K562 (cell line): ENCODE measurements around the gene ZMIZ1. TPM values are rescaled to one million over a fixed set of nuclear protein-coding genes. Genes with fewer than 3 reads are reported as not detected.

ENCODE experiments used
- ATAC-seq: fragments of 200-7000 bp; cut with Tn5 transposase; 3 replicates; pipeline ENCODE4 v1.9.1; 2020; ENCODE audit warnings: moderate library complexity
- BruUV-seq: library from RNA; stranded (reverse); fragments of 400-500 nt; replicated peaks from 2 replicates; lab custom pipeline; 2021; lab: Mats Ljungman, UMichigan
- CTCF ChIA-PET: fragments of 300-600 bp; formaldehyde crosslinking; extraction: SDS; loops from one replicate; lab custom pipeline; 2021; ENCODE audit warnings: low intra/inter-chr PET ratio; lab: Yijun Ruan, JAX
- POLR2A ChIA-PET: fragments of 300-600, 350-650 bp; sonication (Branson Sonifier 250); formaldehyde crosslinking; extraction: SDS; loops from one replicate; lab custom pipeline; 2021; ENCODE audit warnings: antibody characterized with exemption, inconsistent platforms; lab: Yijun Ruan, JAX
- DNase-seq, 4 experiments: peaks; one replicate each; pipeline versions ENCODE4 v3.0.0 to v3.0.0-alpha.2; 2011 to 2018; ENCODE audit warnings: low spot score in 3 of 4, mixed read lengths in 3 of 4; ENCODE audit errors: extremely low read depth in 1 of 4
- FAIRE-seq: peaks from 2 replicates; lab custom pipeline; 2011; peaks lifted over from hg19 to GRCh38; lab: Jason Lieb, UNC
- H2AFZ ChIP-seq: 2 replicates; pipeline ENCODE4 v1.6.0; 2011; ENCODE audit warnings: low read depth, low read length, control low read depth, inconsistent platforms
- H3K27ac ChIP-seq: fragments of 200-600 bp; 3 replicates; pipeline ENCODE4 v1.8.0; 2011; ENCODE audit warnings: low read depth, mild to moderate bottlenecking, control low read depth, inconsistent platforms, low read length, moderate library complexity, mixed read lengths; ENCODE audit errors: extremely low read depth
- H3K27me3 ChIP-seq, 2 experiments: fragments of 300-600 bp in 1 of 2; 2 replicates in 1 of 2; 3 replicates in 1 of 2; pipeline versions ENCODE4 v1.6.0 to v1.8.0; 2011; ENCODE audit warnings: inconsistent platforms in 2 of 2, low read length in 2 of 2, mild to moderate bottlenecking in 1 of 2, mixed read lengths in 1 of 2, moderate library complexity in 1 of 2; ENCODE audit not compliant: control insufficient read depth in 2 of 2, insufficient read depth in 2 of 2
- H3K36me3 ChIP-seq: fragments of 300-600 bp; 3 replicates; pipeline ENCODE4 v1.8.0; 2011; ENCODE audit warnings: mild to moderate bottlenecking, low read length, inconsistent platforms; ENCODE audit not compliant: control insufficient read depth, insufficient read depth
- H3K4me1 ChIP-seq, 2 experiments: fragments of 200-600 bp in 1 of 2; replicated peaks in 1 of 2; 2 replicates in 1 of 2; 3 replicates in 1 of 2; pipeline versions ENCODE4 v1.5.1 to v1.8.0; 2011; ENCODE audit warnings: inconsistent platforms in 2 of 2, low read length in 2 of 2, mild to moderate bottlenecking in 1 of 2, mixed read lengths in 1 of 2, moderate library complexity in 1 of 2; ENCODE audit not compliant: control insufficient read depth in 2 of 2, insufficient read depth in 2 of 2
- H3K4me2 ChIP-seq: 2 replicates; pipeline ENCODE4 v1.6.1; 2011; ENCODE audit warnings: low read length, control low read depth, inconsistent platforms, mixed read lengths; ENCODE audit not compliant: insufficient read depth
- H3K4me3 ChIP-seq: fragments of 200-600 bp; sonication (generic), shearing (Covaris generic); 2 replicates; pipeline ENCODE4 v1.5.1; 2016; ENCODE audit warnings: control low read depth, inconsistent platforms
- H3K79me2 ChIP-seq: fragments of 200-600 bp; 3 replicates; pipeline ENCODE4 v1.8.0; 2011; ENCODE audit warnings: low read length, inconsistent platforms; ENCODE audit not compliant: control insufficient read depth, insufficient read depth
- H3K9ac ChIP-seq, 2 experiments: 2 replicates each; pipeline versions ENCODE4 v1.6.0 to v1.6.1; 2011; ENCODE audit warnings: low read depth in 2 of 2, low read length in 2 of 2, control low read depth in 1 of 2, inconsistent platforms in 1 of 2, mild to moderate bottlenecking in 1 of 2, mixed read lengths in 1 of 2; ENCODE audit not compliant: insufficient read depth in 1 of 2
- H3K9me1 ChIP-seq: one replicate; pipeline ENCODE4 v1.6.0; 2011; ENCODE audit warnings: inconsistent platforms, mild to moderate bottlenecking, low read length, moderate library complexity; ENCODE audit not compliant: control insufficient read depth, insufficient read depth
- H3K9me3 ChIP-seq: replicated peaks from 2 replicates; pipeline ENCODE4 v1.5.1; 2011; ENCODE audit warnings: low read depth, low read length, inconsistent platforms; ENCODE audit not compliant: control insufficient read depth, insufficient read depth
- H4K20me1 ChIP-seq: replicated peaks from 2 replicates; pipeline ENCODE4 v1.6.1; 2011; ENCODE audit warnings: low read length, inconsistent platforms, mixed read lengths; ENCODE audit not compliant: control insufficient read depth, insufficient read depth
- ATF6 ChIP-seq: sonication (generic); formaldehyde crosslinking; IDR thresholded peaks from 2 replicates; pipeline ENCODE4 v1.4.0; 2020; ENCODE audit warnings: mild to moderate bottlenecking, missing genetic modification reagents
- CREB3 ChIP-seq: fragments of 450-650 bp; conservative IDR thresholded peaks from 2 replicates; pipeline ENCODE4 v1.6.1; 2016; ENCODE audit warnings: missing genetic modification characterization, low read depth, mild to moderate bottlenecking, missing compliant biosample characterization, moderate library complexity
- GMEB1 ChIP-seq: fragments of 250-450 bp; sonication (Bioruptor Pico); IDR thresholded peaks from 2 replicates; pipeline ENCODE4 v1.4.0; 2020; ENCODE audit warnings: mild to moderate bottlenecking
- MBD1 ChIP-seq: fragments of 250-450 bp; sonication (Bioruptor Pico); IDR thresholded peaks from 2 replicates; pipeline ENCODE4 v1.8.0; 2022; ENCODE audit warnings: inconsistent platforms
- MCM5 ChIP-seq: fragments of 450-650 bp; IDR thresholded peaks from 2 replicates; pipeline ENCODE4 v1.6.1; 2016; ENCODE audit warnings: low read depth
- MYBL2 ChIP-seq, 2 experiments: fragments of 450-650 bp in 1 of 2; sonication (generic) in 1 of 2; formaldehyde crosslinking in 1 of 2; IDR thresholded peaks; 2 replicates each; pipeline versions ENCODE4 v1.6.1 to v1.8.1; 2017 to 2022; ENCODE audit warnings: borderline replicate concordance in 1 of 2, inconsistent platforms in 1 of 2, low read depth in 1 of 2, mild to moderate bottlenecking in 1 of 2, missing genetic modification reagents in 1 of 2, moderate library complexity in 1 of 2
- RHOXF2B ChIP-seq: fragments of 250-450 bp; sonication (Bioruptor Pico); conservative IDR thresholded peaks from 2 replicates; pipeline ENCODE4 v1.5.1; 2021
- SMC3 ChIP-seq: conservative IDR thresholded peaks from 2 replicates; pipeline ENCODE4 v1.6.1; 2011; ENCODE audit warnings: low read depth, low read length, improper control_type of control experiment; ENCODE audit not compliant: insufficient read depth
- TCFL5 ChIP-seq: fragments of 250-450 bp; sonication (Bioruptor Pico); conservative IDR thresholded peaks from 2 replicates; pipeline ENCODE4 v1.6.1; 2021; ENCODE audit warnings: mild to moderate bottlenecking, moderate library complexity, matching md5 sums
- ZNF609 ChIP-seq: sonication (generic); formaldehyde crosslinking; IDR thresholded peaks from 2 replicates; pipeline ENCODE4 v1.8.1; 2023; ENCODE audit warnings: missing genetic modification reagents, mild to moderate bottlenecking, borderline replicate concordance
- WGBS: fragments of 100-300 bp; shearing (Covaris generic); methylation state at CpG from one replicate; pipeline ENCODE4 v1.1.6; 2016; ENCODE audit warnings: low coverage, mixed read lengths; ENCODE audit not compliant: insufficient coverage; ENCODE audit errors: missing lambda C conversion rate; 5-methylcytosine and 5-hydroxymethylcytosine counted together
- in situ Hi-C: fragments of 300-500 bp; cut with MboI; formaldehyde crosslinking; loops from 4 replicates; pipeline ENCODE4 v1.15.0; 2018; ENCODE audit warnings: inconsistent platforms, mixed read lengths
- intact Hi-C: fragments of 100-400 bp; cut with micrococcal nuclease; formaldehyde crosslinking; loops from 2 replicates; pipeline ENCODE4 v1.14.2; 2022
- polyA plus RNA-seq, 8 experiments: library from polyadenylated mRNA; depleted of rRNA in 4 of 8; stranded (reverse) in 5 of 8; unstranded in 3 of 8; fragments of >200 nt; fragmentation: Nextera tagmentation in 2 of 8; fragmentation: Illumina TruSeq in 1 of 8; extraction: Ambion mirVana in 2 of 8; extraction: Trizol in 1 of 8; gene quantifications; 2 replicates each; pipeline versions ENCODE4 v1.2.1 to v1.2.3, GENCODE V29; 2011 to 2014; ENCODE audit warnings: inconsistent platforms in 1 of 8, missing spikeins in 1 of 8
- total RNA-seq, 7 experiments: library from RNA; depleted of rRNA in 6 of 7; stranded (reverse); fragments of >200 nt in 6 of 7; fragmentation: Illumina TruSeq in 2 of 7; extraction: Trizol in 2 of 7; gene quantifications; 2 replicates each; pipeline versions ENCODE4 v1.2.1 to v1.2.3, GENCODE V29; 2011 to 2021; ENCODE audit warnings: low replicate concordance in 1 of 7

Gene ZMIZ1
- total and polyA plus RNA-seq, 9 of the 15 experiments (the other 6 are each of a cell fraction or from before 2014, with no cell fraction given), result 1.0 to 37.3 (median 4.3) TPM

GRCh38 chr10:79308016-79308415 is 239.2 kb downstream of the ZMIZ1 start:
- no peaks in the 10 kb centered on the region for H3K9me3 ChIP-seq
- no peaks in the 10 kb centered on the region for H3K27me3 ChIP-seq
- no peak overlapping the region for H3K4me3 ChIP-seq
- ATAC-seq, result no peak
- H3K27ac ChIP-seq, result no peak overlapping the region
- peaks cover 0 to 27% of the 10 kb centered on the region in 2 experiments; a peak in 1 of 5 replicates for H3K4me1 ChIP-seq
- POLR2A ChIA-PET, result interaction anchor here (0.7 to 1.4 kb wide), 4 partner anchors 8 to 114 kb away, joined by 3 to 4 read pairs (median 4); no protein-coding TSS in a partner anchor
- intact Hi-C loops (no loop called here), in situ Hi-C loops (no loop called here)
- BruUV-seq, result no TSS peak
- no peak overlapping the region for H3K4me2 ChIP-seq
- H4K20me1 ChIP-seq, result no peaks in the 10 kb centered on the region
- H3K9me1 ChIP-seq, result no peaks in the 10 kb centered on the region
- CTCF ChIA-PET, result no interaction called here
- 57% methylated on average over 7 of the region's 7 CpGs for WGBS
- no peak for FAIRE-seq
- no peak for DNase-seq
- peaks cover 73% of the 10 kb centered on the region; the same call in 2 of the 3 replicates for H3K36me3 ChIP-seq
- no peaks in the 10 kb centered on the region for H3K79me2 ChIP-seq
- H3K9ac ChIP-seq, result no peak overlapping the region
- H2AFZ ChIP-seq, result no peak overlapping the region
- TF ChIP-seq GMEB1 (no peak), TCFL5 (no peak), ZNF609 (CRISPR knock-in tag) (no peak), MBD1 (CRISPR knock-in tag) (no peak), ATF6 (no peak), SMC3 (no peak), CREB3 (tag) (no peak), RHOXF2B (no peak), MCM5 (no peak), MYBL2 (IDR thresholded peaks at IDR 0.05; ENCODE audit: low read depth) (no peak), MYBL2 (CRISPR knock-in tag; IDR thresholded peaks at IDR 0.05; ENCODE audit: borderline replicate concordance) (no peak)
